ENCODE data around the gene FBXL20.
"Not testable (repeated sequence)": the region's sequence is repeated elsewhere in the genome, so short reads cannot be mapped to it uniquely, and the experiment has no call there.

The FBXL20 gene

DNA sequence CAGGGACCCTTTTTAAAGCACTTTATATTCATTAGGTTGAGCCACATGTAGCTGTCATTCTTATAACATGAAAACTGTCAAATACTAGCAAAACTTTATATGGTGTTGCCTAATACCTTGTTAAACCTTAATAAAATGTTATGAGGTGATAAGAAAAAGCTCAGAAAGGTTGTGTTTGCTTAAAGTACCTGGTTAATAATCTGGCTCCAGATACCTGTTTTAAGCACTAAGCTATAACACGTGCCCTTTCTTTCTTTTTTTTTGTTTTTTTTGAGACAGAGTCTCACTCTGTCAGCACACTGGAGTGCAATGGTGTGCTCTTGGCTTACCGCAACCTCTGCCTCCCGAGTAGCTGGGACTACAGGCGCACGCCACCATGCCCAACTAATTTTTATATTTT is 116.7 kb downstream of the FBXL20 start:
- Mint-ChIP-seq H3K4me1 (ENCODE audit: low read depth) (no peaks in the 10 kb centered on the region), H3K27ac (no peak overlapping the region), H3K36me3 (ENCODE audit: low read depth) (peaks cover 53% of the 10 kb centered on the region), H3K4me3 (no peak overlapping the region), H3K27me3 (no peaks in the 10 kb centered on the region), H3K9me3 (no peaks in the 10 kb centered on the region)
- intact Hi-C loops (cut with micrococcal nuclease), result no loop called here

DNA sequence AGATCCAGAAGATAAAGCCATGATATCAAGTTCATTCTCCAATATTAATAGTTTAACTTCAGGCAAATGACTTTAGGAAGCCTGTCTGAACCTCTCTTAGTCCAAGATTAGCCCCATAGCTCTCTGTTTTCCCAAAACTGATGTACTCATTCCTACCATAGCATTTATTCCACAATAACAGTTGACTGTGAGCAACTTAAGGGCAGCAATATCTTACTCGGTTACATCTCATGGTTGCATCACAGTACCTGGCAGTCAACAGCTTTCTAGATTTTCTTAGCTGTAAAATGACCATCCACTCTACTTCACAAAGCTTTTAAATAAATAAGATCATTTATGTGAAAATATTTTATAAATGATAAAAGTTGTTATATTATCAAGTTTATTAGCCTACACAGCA is 117.5 kb downstream of the FBXL20 start:
- peaks cover 57% of the 10 kb centered on the region for H3K36me3 Mint-ChIP-seq (ENCODE audit: low read depth)
- H3K27ac Mint-ChIP-seq, result no peak overlapping the region
- intact Hi-C loops (cut with micrococcal nuclease), result no loop called here
- no peaks in the 10 kb centered on the region for H3K9me3 Mint-ChIP-seq
- no peaks in the 10 kb centered on the region for H3K4me1 Mint-ChIP-seq (ENCODE audit: low read depth)
- H3K4me3 Mint-ChIP-seq, result no peak overlapping the region
- H3K27me3 Mint-ChIP-seq, result no peaks in the 10 kb centered on the region

GRCh38 chr17:39283098-39283497 is 118.3 kb downstream of the FBXL20 start:
- Mint-ChIP-seq H3K27me3 (no peaks in the 10 kb centered on the region), H3K4me1 (ENCODE audit: low read depth) (no peaks in the 10 kb centered on the region), H3K27ac (no peak overlapping the region), H3K36me3 (ENCODE audit: low read depth) (peaks cover 57% of the 10 kb centered on the region), H3K9me3 (no peaks in the 10 kb centered on the region), H3K4me3 (no peak overlapping the region)
- intact Hi-C loops (cut with micrococcal nuclease), result no loop called here

- H3K36me3 Mint-ChIP-seq (ENCODE audit: low read depth), result peaks cover 59% of the 10 kb centered on the region
- no peaks in the 10 kb centered on the region for H3K4me1 Mint-ChIP-seq (ENCODE audit: low read depth)
- H3K9me3 Mint-ChIP-seq, result no peaks in the 10 kb centered on the region
- intact Hi-C loops (cut with micrococcal nuclease), result no loop called here
- H3K4me3 Mint-ChIP-seq, result no peak overlapping the region
- no peaks in the 10 kb centered on the region for H3K27me3 Mint-ChIP-seq
- H3K27ac Mint-ChIP-seq, result no peak overlapping the region
Observed at GRCh38 chr17:39281806-39282205, 119.6 kb downstream of the FBXL20 start.

DNA sequence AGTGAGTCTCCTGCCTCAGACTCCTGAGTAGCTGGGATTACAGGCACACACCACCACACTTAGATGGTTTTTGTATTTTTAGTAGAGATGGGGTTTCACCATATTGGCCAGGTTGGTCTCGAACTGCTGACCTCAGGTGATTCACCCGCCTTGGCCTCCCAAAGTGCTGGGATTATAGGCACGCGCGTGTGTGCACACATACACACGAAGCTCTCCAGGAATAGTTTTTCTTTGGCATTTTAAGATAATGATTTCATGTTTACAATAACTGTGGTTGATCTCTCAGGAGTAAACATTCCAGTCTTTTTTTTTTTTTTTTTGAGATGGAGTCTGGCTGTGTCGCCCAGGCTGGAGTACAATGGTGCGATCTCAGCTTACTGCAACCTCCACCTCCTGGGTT is 123.2 kb downstream of the FBXL20 start:
- H3K36me3 Mint-ChIP-seq (ENCODE audit: low read depth), result peaks cover 77% of the 10 kb centered on the region
- H3K27me3 Mint-ChIP-seq; H3K27ac Mint-ChIP-seq; H3K9me3 Mint-ChIP-seq; H3K4me3 Mint-ChIP-seq; H3K4me1 Mint-ChIP-seq (ENCODE audit: low read depth): not testable (repeated sequence)
- intact Hi-C loops (cut with micrococcal nuclease), result loop anchor here (10.0 kb wide), 1 partner anchor 127 kb away; the partner anchor contains the start of gene FBXL20

DNA sequence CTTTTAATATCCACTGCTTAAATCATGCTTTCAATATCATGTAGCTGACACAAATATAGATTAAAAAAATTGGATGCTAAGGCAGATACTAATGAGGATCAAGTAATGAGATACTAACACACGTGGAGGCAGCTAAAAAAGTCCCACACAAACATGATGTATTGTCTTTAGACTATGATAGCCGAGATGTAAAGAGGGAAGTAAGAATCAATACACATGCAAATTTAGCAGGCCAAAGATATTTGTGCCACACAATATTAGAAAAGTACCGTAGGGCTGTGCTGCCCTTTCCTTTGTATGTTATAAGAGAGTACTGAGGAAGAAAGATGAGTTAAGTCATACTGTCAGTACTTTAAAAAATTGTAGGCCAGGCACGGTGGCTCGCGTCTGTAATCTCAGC is 124.3 kb downstream of the FBXL20 start:
- Mint-ChIP-seq H3K27me3 (no peaks in the 10 kb centered on the region), H3K36me3 (ENCODE audit: low read depth) (peaks cover 77% of the 10 kb centered on the region), H3K9me3 (no peaks in the 10 kb centered on the region), H3K4me1 (ENCODE audit: low read depth) (no peaks in the 10 kb centered on the region), H3K4me3 (no peak overlapping the region), H3K27ac (no peak overlapping the region)
- intact Hi-C loops (cut with micrococcal nuclease), result loop anchor here (10.0 kb wide), 1 partner anchor 128 kb away; the partner anchor contains the start of gene FBXL20

DNA sequence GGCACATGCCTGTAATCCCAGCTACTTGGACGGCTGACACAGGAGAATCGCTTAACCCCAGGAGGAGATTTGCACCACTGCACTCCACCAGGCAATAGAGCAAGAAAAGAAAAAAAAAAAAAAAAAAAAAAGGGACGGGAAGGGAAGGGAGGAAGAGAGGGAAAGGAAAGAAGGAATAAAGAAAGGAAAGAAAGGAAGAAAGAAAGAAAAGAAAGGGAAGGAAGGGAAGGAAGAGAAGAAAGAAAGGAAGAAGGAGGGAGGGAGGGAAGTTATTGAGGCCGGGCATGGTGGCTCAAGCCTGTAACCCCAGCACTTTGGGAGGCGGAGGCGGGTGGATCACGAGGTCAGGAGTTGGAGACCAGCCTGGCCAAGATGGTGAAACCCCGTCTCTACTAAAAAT is 125.3 kb downstream of the FBXL20 start:
- Mint-ChIP-seq H3K9me3 (no peaks in the 10 kb centered on the region), H3K27ac (no peak overlapping the region), H3K4me3 (no peak overlapping the region), H3K27me3 (no peaks in the 10 kb centered on the region), H3K36me3 (ENCODE audit: low read depth) (peaks cover 84% of the 10 kb centered on the region), H3K4me1 (ENCODE audit: low read depth) (no peaks in the 10 kb centered on the region)
- intact Hi-C loops (cut with micrococcal nuclease), result loop anchor here (10.0 kb wide), 1 partner anchor 129 kb away; the partner anchor contains the start of gene FBXL20

DNA sequence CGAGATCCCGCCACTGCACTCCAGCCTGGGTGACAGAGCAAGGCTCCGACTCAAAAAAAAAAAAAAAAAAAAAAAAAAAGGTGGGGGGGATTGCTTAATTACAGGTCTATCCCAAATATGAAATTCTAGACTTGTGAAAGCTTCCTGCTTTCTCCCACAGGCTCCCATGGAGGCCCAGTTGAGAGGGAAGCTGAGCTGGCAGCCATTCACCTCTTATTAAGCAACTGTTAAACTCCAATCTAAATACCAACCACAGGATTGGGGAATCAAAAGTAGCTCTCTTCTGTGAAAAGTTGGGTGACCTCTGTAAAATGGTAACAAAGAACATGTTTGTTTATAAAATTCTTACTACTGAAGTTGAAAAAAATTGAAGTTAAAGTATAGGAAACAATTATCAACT is 129.9 kb downstream of the FBXL20 start:
- Mint-ChIP-seq H3K4me3 (no peak overlapping the region), H3K9me3 (no peaks in the 10 kb centered on the region), H3K4me1 (ENCODE audit: low read depth) (no peaks in the 10 kb centered on the region), H3K27me3 (no peaks in the 10 kb centered on the region), H3K27ac (no peak overlapping the region), H3K36me3 (ENCODE audit: low read depth) (peaks cover 90% of the 10 kb centered on the region)
- intact Hi-C loops (cut with micrococcal nuclease), result loop anchor here (5.0 to 10.0 kb wide), 2 partner anchors 81 to 133 kb away; partner anchors contain the start of gene FBXL20

GRCh38 chr17:39270923-39271322 is 130.5 kb downstream of the FBXL20 start:
- Mint-ChIP-seq H3K9me3 (no peaks in the 10 kb centered on the region), H3K27ac (no peak overlapping the region)

DNA sequence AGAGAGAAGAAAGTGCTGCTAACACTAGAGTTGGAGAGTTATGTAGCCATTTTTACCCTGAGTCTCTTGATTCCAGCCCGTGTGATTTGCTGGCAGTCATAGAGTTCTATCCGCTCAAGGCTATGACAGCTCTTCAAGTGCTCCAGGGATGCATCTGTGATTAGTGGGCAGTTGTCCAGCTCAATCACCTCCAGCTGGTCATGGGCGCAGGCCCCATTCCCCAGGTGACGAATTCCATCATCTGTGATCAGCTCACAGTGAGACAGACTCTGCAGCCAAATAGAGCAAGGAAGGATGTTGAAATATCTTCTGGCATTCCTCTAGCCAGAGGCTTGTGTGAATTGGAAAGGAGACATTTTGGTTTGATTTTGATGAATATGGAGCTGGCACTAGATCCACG is 137.3 kb downstream of the FBXL20 start:
- H3K4me3 Mint-ChIP-seq, result no peak overlapping the region
- no peaks in the 10 kb centered on the region for H3K4me1 Mint-ChIP-seq (ENCODE audit: low read depth)
- intact Hi-C loops (cut with micrococcal nuclease), result no loop called here
- H3K36me3 Mint-ChIP-seq (ENCODE audit: low read depth), result peaks cover 98% of the 10 kb centered on the region
- H3K27me3 Mint-ChIP-seq, result no peaks in the 10 kb centered on the region
- no peak overlapping the region for H3K27ac Mint-ChIP-seq
- H3K9me3 Mint-ChIP-seq, result no peaks in the 10 kb centered on the region

More at GRCh38 chr17:39270923-39271322, 130.5 kb downstream of the FBXL20 start:
- H3K36me3 Mint-ChIP-seq (ENCODE audit: low read depth), result peaks cover 91% of the 10 kb centered on the region
- no peaks in the 10 kb centered on the region for H3K4me1 Mint-ChIP-seq (ENCODE audit: low read depth)
- no peak overlapping the region for H3K4me3 Mint-ChIP-seq
- no peaks in the 10 kb centered on the region for H3K27me3 Mint-ChIP-seq
- intact Hi-C loops (cut with micrococcal nuclease), result loop anchor here (5.0 to 10.0 kb wide), 2 partner anchors 81 to 134 kb away; partner anchors contain the start of gene FBXL20

- Mint-ChIP-seq H3K27me3 (no peaks in the 10 kb centered on the region), H3K36me3 (ENCODE audit: low read depth) (peaks cover 96% of the 10 kb centered on the region), H3K27ac (no peak overlapping the region), H3K9me3 (no peaks in the 10 kb centered on the region), H3K4me3 (no peak overlapping the region), H3K4me1 (ENCODE audit: low read depth) (no peaks in the 10 kb centered on the region)
- intact Hi-C loops (cut with micrococcal nuclease), result no loop called here
Observed at GRCh38 chr17:39261286-39261685, 140.1 kb downstream of the FBXL20 start.

DNA sequence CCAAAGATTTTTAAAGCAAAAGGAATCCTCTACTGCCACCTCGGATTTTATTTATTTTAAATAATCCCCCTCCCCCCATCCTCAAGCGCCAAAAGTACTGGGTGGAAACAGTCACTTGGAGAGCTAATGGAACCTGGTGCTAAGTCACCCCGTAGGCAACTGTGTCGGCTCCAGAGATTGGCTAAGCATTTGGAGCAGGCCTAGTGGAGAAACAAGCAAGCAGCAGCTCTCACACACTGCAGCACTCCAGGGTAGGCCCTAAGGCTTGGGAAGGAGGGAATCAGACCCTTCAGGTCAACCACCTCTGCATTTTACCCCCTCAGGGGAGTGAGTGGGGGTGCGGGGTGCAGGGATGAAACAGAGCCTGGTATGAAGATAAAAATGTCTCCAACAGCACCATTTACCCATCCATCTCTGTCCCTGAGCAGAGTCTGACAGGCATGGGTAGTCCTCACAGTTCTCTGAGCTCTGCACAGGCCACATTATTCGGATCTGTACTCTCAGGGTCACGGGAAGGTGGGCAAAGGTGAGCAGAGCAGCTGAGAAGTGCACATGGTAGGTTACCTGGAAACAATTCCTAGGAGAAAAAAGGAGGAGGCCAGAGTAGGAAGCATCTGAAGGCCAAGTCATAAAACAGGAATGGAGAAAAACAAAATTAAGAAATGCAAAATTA is 148.5 kb downstream of the FBXL20 start:
- Mint-ChIP-seq H3K27ac (no peak overlapping the region), H3K27me3 (no peaks in the 10 kb centered on the region), H3K4me3 (no peak overlapping the region), H3K9me3 (no peaks in the 10 kb centered on the region), H3K4me1 (ENCODE audit: low read depth) (no peaks in the 10 kb centered on the region), H3K36me3 (ENCODE audit: low read depth) (peaks cover 76% of the 10 kb centered on the region)
- intact Hi-C loops (cut with micrococcal nuclease), result no loop called here

DNA sequence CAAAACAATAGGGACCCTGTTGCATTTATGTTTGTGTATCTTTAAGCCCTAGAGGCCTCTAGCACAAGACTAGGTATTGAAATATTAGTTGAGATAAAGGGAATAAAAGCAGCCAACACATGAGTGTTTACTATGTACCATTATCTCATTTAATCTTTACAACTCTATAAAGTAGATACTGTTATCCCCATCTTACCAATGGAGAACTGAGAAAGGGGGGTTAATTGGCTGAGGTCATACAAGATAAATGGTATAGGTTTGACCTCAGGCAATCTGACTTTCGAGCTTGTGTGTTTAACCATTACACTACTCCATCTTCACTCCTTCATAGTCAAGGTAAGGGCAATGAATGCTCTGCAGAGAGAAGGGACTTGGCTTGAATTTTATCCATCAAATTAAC is 149.4 kb downstream of the FBXL20 start:
- intact Hi-C loops (cut with micrococcal nuclease), result no loop called here
- H3K4me1 Mint-ChIP-seq (ENCODE audit: low read depth), result no peaks in the 10 kb centered on the region
- no peaks in the 10 kb centered on the region for H3K27me3 Mint-ChIP-seq
- H3K9me3 Mint-ChIP-seq, result no peaks in the 10 kb centered on the region
- H3K4me3 Mint-ChIP-seq, result no peak overlapping the region
- peaks cover 67% of the 10 kb centered on the region for H3K36me3 Mint-ChIP-seq (ENCODE audit: low read depth)
- no peak overlapping the region for H3K27ac Mint-ChIP-seq

GRCh38 chr17:39250076-39250475 is 151.3 kb downstream of the FBXL20 start:
- peaks cover 48% of the 10 kb centered on the region for H3K36me3 Mint-ChIP-seq (ENCODE audit: low read depth)

DNA sequence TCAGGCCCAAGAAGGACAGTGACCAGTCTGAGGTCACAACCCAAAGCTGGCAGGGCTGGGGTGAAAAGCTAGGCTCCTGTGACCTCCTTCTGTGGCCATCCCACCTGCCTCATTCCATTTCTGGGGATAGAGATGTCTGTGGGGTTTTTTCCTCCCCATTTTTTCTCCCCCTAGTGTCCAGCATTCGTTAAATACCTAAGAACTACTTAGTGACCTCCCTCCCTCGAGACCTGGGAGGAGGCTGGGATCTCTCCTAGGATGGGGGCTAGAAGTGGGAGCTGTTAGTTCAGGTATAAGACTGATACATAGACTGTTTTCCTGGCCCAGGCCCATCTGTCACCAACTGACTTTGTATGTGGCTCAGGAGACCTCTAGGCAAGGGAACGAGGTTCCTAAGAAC is 155.2 kb downstream of the FBXL20 start:
- Mint-ChIP-seq H3K27me3 (peaks cover 18% of the 10 kb centered on the region), H3K36me3 (ENCODE audit: low read depth) (peaks cover 14% of the 10 kb centered on the region), H3K4me1 (ENCODE audit: low read depth) (peaks cover 13% of the 10 kb centered on the region), H3K9me3 (no peaks in the 10 kb centered on the region), H3K4me3 (no peak overlapping the region), H3K27ac (no peak overlapping the region)
- intact Hi-C loops (cut with micrococcal nuclease), result no loop called here

More at GRCh38 chr17:39250076-39250475, 151.3 kb downstream of the FBXL20 start:
- H3K9me3 Mint-ChIP-seq; H3K4me3 Mint-ChIP-seq; H3K27me3 Mint-ChIP-seq; intact Hi-C loops (cut with micrococcal nuclease); H3K4me1 Mint-ChIP-seq (ENCODE audit: low read depth); H3K27ac Mint-ChIP-seq: not testable (repeated sequence)
